ENCODE results near the gene LMX1A. TPM values are rescaled to one million over a fixed set of nuclear protein-coding genes. Genes with fewer than 3 reads are reported as not detected.

The LMX1A gene
- total RNA-seq, 2 donors from 2014 or later = 0.28 TPM; not detected in 1

DNA sequence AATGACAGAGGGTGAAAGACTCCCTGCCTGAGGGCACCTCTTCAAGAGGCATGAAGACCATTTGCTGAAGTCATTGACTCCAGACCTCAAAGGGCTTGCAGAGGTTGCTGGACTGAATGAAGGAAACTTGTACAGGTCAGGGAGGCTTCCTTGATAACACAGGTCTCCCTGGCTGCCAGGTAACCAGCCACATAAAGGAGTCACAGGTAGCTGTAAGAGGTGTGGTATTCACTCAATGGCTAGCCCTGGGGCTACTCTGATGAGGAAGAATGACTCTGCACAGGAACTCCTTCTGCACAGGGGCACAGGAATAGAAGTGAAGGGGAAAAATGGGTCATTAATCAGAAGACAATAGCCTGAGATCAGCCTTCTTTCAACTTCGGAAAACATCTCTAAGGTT, 187.5 kb downstream of the LMX1A start:
- Histone ChIP-seq H3K27me3 (replicated peaks; ENCODE audit: insufficient read depth) (no peaks in the 10 kb centered on the region), H3K36me3 (no peaks in the 10 kb centered on the region), H3K4me3 (no peak overlapping the region), H3K27ac (no peak overlapping the region), H3K4me1 (replicated peaks) (no peaks in the 10 kb centered on the region), H3K9me3 (no peaks in the 10 kb centered on the region)
- WGBS = 44% methylated on average over 1 of the region's 1 CpG
- intact Hi-C loops (cut with DNase I) = no loop called here
- no peak for DNase-seq (ENCODE audit: low spot score)
- TF ChIP-seq POLR2AphosphoS5 (IDR thresholded peaks at IDR 0.05) (no peak), POLR2A (IDR thresholded peaks at IDR 0.05) (no peak)
- TF ChIP-seq, protein P1, sequence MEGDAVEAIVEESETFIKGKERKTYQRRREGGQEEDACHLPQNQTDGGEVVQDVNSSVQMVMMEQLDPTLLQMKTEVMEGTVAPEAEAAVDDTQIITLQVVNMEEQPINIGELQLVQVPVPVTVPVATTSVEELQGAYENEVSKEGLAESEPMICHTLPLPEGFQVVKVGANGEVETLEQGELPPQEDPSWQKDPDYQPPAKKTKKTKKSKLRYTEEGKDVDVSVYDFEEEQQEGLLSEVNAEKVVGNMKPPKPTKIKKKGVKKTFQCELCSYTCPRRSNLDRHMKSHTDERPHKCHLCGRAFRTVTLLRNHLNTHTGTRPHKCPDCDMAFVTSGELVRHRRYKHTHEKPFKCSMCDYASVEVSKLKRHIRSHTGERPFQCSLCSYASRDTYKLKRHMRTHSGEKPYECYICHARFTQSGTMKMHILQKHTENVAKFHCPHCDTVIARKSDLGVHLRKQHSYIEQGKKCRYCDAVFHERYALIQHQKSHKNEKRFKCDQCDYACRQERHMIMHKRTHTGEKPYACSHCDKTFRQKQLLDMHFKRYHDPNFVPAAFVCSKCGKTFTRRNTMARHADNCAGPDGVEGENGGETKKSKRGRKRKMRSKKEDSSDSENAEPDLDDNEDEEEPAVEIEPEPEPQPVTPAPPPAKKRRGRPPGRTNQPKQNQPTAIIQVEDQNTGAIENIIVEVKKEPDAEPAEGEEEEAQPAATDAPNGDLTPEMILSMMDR (IDR thresholded peaks at IDR 0.05) = no peak

DNA sequence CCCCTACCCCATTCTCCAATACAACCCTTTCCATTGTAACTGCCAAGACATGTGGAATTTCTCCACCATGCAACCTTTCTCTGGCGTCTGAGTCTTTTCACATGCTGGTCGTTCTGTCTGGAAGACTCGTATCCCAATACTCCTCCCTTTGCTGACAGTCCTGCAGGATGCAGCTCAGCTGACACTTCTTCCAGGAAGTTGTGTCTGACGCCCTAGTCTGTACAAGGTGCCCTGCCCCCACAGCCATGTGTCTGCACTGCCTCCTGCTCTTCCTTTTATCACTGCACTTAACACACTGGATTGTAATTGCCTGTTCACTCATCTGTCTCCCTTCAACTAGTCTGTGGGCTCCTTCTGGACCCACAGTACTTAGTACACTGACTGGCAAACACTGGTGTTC, 188.0 kb downstream of the LMX1A start:
- H3K27me3 ChIP-seq (replicated peaks; ENCODE audit: insufficient read depth) = no peaks in the 10 kb centered on the region
- TF ChIP-seq POLR2AphosphoS5 (IDR thresholded peaks at IDR 0.05) (no peak), POLR2A (IDR thresholded peaks at IDR 0.05) (no peak)
- TF ChIP-seq, protein P1 (IDR thresholded peaks at IDR 0.05) = no peak
- DNase-seq (ENCODE audit: low spot score) = no peak
- WGBS = 43% methylated on average over 4 of the region's 4 CpGs
- H3K9me3 ChIP-seq = no peaks in the 10 kb centered on the region
- no peak overlapping the region for H3K4me3 ChIP-seq
- no peaks in the 10 kb centered on the region for H3K36me3 ChIP-seq
- intact Hi-C loops (cut with DNase I) = no loop called here
- H3K27ac ChIP-seq = no peak overlapping the region
- H3K4me1 ChIP-seq (replicated peaks) = no peaks in the 10 kb centered on the region

DNA sequence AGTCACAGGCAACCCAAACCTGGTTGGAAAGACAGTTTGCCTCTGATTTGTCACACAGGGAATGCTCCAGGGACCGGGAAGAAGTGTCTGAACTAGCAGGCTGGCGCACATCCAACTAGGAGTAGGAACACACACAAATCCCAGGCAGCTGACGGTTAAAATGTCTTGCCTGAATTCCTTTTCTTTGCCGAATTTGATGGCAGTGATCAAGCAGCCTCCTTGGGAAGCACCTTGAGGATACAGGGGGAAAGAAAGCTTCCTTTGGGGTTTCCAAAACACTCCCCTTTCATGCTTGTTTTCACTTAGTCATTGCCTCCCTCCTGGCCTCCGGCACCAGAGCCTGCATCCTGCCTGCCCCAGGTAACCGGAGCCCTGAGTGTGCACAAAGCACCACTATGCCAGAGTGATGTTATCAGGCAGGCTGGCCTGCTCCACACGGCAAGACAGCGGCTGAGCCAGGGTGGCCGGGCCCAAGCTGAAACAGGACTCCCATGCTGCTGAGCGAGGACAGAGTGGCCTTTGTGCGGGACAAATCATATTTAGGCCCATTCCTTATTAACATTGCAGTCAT, 193.8 kb downstream of the LMX1A start:
- H3K4me1 ChIP-seq (replicated peaks) = no peaks in the 10 kb centered on the region
- no peaks in the 10 kb centered on the region for H3K36me3 ChIP-seq
- no peak overlapping the region for H3K4me3 ChIP-seq
- H3K27ac ChIP-seq = peak overlapping the region; percentile 6 to 13
- no peaks in the 10 kb centered on the region for H3K27me3 ChIP-seq (replicated peaks; ENCODE audit: insufficient read depth)
- peak; percentile 81 for DNase-seq (ENCODE audit: low spot score)
- H3K9me3 ChIP-seq = no peaks in the 10 kb centered on the region
- TF ChIP-seq POLR2AphosphoS5 (IDR thresholded peaks at IDR 0.05) = peak; percentile 48
- TF ChIP-seq, protein P1 (IDR thresholded peaks at IDR 0.05) = no peak
- WGBS = 22% methylated on average over 11 of the region's 11 CpGs
- intact Hi-C loops (cut with DNase I) = no loop called here

DNA sequence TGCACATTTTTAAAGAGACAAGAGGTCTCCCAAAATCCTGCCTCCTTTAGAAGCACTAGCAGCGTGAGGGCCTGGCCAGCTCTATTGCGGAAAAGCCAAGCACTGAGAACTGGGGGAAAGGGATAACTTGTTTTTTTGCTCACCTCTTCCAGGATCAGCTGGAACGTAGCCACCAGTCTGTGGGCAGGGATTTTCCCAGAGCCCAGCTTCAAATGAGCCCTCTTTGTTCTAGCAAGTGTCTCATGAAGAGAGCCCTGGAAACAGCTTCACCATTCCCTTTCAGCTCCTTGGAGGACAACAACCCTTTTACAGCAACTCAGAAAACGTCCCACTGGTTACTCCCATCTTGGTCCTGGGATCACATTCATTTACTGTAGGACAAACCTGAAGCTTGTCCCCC, 195.4 kb downstream of the LMX1A start:
- no peaks in the 10 kb centered on the region for H3K9me3 ChIP-seq
- 44% methylated on average over 4 of the region's 4 CpGs for WGBS
- H3K36me3 ChIP-seq = no peaks in the 10 kb centered on the region
- DNase-seq (ENCODE audit: low spot score) = peak; percentile 15
- no peaks in the 10 kb centered on the region for H3K4me1 ChIP-seq (replicated peaks)
- intact Hi-C loops (cut with DNase I) = no loop called here
- no peaks in the 10 kb centered on the region for H3K27me3 ChIP-seq (replicated peaks; ENCODE audit: insufficient read depth)
- no peak overlapping the region for H3K4me3 ChIP-seq
- TF ChIP-seq POLR2AphosphoS5 (IDR thresholded peaks at IDR 0.05) (no peak), POLR2A (IDR thresholded peaks at IDR 0.05) (no peak)
- TF ChIP-seq, protein P1 (IDR thresholded peaks at IDR 0.05) = no peak
- H3K27ac ChIP-seq = no peak overlapping the region

DNA sequence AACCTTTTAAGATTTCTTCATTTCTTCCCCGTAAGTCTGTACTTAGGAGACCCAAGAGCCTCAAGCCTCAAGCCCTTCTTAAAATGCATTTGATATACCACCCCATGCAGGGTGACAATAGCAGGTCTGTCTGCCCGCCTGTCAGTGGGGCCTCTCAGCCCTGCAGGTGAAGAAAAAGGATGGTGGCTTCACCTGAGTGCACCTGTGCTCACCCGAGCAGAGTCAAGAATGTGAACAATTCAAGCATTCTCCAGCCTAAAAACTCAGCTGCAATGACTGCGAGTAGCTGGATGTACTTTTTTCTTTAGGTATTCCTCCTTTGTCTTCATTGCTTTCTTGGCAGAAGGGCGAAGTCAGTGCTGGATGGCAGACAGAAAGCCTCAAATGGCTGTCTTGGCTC, 203.3 kb downstream of the LMX1A start:
- Histone ChIP-seq H3K36me3 (no peaks in the 10 kb centered on the region), H3K27ac (no peak overlapping the region), H3K9me3 (no peaks in the 10 kb centered on the region), H3K4me1 (replicated peaks) (no peaks in the 10 kb centered on the region), H3K27me3 (replicated peaks; ENCODE audit: insufficient read depth) (no peaks in the 10 kb centered on the region), H3K4me3 (no peak overlapping the region)
- TF ChIP-seq POLR2A (IDR thresholded peaks at IDR 0.05) (no peak), POLR2AphosphoS5 (IDR thresholded peaks at IDR 0.05) (no peak)
- TF ChIP-seq, protein P1 (IDR thresholded peaks at IDR 0.05) = no peak
- no peak for DNase-seq (ENCODE audit: low spot score)
- 53% methylated on average over 5 of the region's 5 CpGs for WGBS
- intact Hi-C loops (cut with DNase I) = no loop called here

Data from prostate gland (tissue), 2 donors.